Chondrocyte (in vitro differentiated cells): ENCODE data around the gene GNG12. TPM values are rescaled to one million over a fixed set of nuclear protein-coding genes. Genes with fewer than 3 reads are reported as not detected.
A peak's percentile ranks its signal among the peaks of the same experiment; 100 is the strongest.

Experiments
- DNase-seq: peaks from one replicate; pipeline ENCODE4 v3.0.0; 2021; ENCODE audit warnings: mixed read lengths, low spot score
- H3K27ac Mint-ChIP-seq: one replicate; pipeline ENCODE4 v1.8.0; 2021; ENCODE audit warnings: mild to moderate bottlenecking, moderate library complexity, mixed read lengths; ENCODE audit not compliant: unreplicated experiment
- H3K27me3 Mint-ChIP-seq: 2 replicates; pipeline ENCODE4 v1.8.0; 2021; ENCODE audit warnings: low read depth, mixed read lengths
- H3K36me3 Mint-ChIP-seq: 2 replicates; pipeline ENCODE4 v1.8.0; 2021; ENCODE audit warnings: low read depth, mixed read lengths
- H3K4me1 Mint-ChIP-seq: 2 replicates; pipeline ENCODE4 v1.8.0; 2021; ENCODE audit warnings: low read depth, mild to moderate bottlenecking, mixed read lengths
- H3K4me3 Mint-ChIP-seq: one replicate; pipeline ENCODE4 v1.8.0; 2021; ENCODE audit warnings: mild to moderate bottlenecking, moderate library complexity, mixed read lengths; ENCODE audit not compliant: unreplicated experiment
- H3K9me3 Mint-ChIP-seq: 2 replicates; pipeline ENCODE4 v1.8.0; 2021; ENCODE audit warnings: low read depth, mixed read lengths
- total RNA-seq: library from RNA; stranded (reverse); gene quantifications from 3 replicates; pipeline ENCODE4 v1.2.1, GENCODE V29; 2021
- TF ChIP-seq, protein P1 (sequence below): fragments of 200-600 bp; sonication (generic); IDR thresholded peaks from 2 replicates; pipeline ENCODE4 v1.5.0; 2021; ENCODE audit warnings: antibody characterized with exemption, mild to moderate bottlenecking, moderate library complexity

GNG12 gene
- total RNA-seq, 1 donor from 2014 or later = 91.5 TPM

GRCh38 chr1:67860776-67861175 lies 27.5 kb upstream of the GNG12 start:
- Mint-ChIP-seq H3K27me3 (no peaks in the 10 kb centered on the region), H3K36me3 (no peaks in the 10 kb centered on the region)

GRCh38 chr1:67856921-67857320 lies 23.7 kb upstream of the GNG12 start:
- H3K4me3 Mint-ChIP-seq = no peak overlapping the region
- TF ChIP-seq, protein P1, sequence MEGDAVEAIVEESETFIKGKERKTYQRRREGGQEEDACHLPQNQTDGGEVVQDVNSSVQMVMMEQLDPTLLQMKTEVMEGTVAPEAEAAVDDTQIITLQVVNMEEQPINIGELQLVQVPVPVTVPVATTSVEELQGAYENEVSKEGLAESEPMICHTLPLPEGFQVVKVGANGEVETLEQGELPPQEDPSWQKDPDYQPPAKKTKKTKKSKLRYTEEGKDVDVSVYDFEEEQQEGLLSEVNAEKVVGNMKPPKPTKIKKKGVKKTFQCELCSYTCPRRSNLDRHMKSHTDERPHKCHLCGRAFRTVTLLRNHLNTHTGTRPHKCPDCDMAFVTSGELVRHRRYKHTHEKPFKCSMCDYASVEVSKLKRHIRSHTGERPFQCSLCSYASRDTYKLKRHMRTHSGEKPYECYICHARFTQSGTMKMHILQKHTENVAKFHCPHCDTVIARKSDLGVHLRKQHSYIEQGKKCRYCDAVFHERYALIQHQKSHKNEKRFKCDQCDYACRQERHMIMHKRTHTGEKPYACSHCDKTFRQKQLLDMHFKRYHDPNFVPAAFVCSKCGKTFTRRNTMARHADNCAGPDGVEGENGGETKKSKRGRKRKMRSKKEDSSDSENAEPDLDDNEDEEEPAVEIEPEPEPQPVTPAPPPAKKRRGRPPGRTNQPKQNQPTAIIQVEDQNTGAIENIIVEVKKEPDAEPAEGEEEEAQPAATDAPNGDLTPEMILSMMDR = no peak
- H3K9me3 Mint-ChIP-seq = no peaks in the 10 kb centered on the region
- peaks cover 11% of the 10 kb centered on the region for H3K4me1 Mint-ChIP-seq
- no peaks in the 10 kb centered on the region for H3K27me3 Mint-ChIP-seq
- H3K36me3 Mint-ChIP-seq = no peaks in the 10 kb centered on the region
- no peak for DNase-seq
- no peak overlapping the region for H3K27ac Mint-ChIP-seq

More at GRCh38 chr1:67860776-67861175, 27.5 kb upstream of the GNG12 start:
- no peak for DNase-seq
- TF ChIP-seq, protein P1 = no peak
- H3K4me1 Mint-ChIP-seq = peaks cover 5% of the 10 kb centered on the region
- H3K4me3 Mint-ChIP-seq = no peak overlapping the region
- H3K9me3 Mint-ChIP-seq = no peaks in the 10 kb centered on the region
- no peak overlapping the region for H3K27ac Mint-ChIP-seq

DNA sequence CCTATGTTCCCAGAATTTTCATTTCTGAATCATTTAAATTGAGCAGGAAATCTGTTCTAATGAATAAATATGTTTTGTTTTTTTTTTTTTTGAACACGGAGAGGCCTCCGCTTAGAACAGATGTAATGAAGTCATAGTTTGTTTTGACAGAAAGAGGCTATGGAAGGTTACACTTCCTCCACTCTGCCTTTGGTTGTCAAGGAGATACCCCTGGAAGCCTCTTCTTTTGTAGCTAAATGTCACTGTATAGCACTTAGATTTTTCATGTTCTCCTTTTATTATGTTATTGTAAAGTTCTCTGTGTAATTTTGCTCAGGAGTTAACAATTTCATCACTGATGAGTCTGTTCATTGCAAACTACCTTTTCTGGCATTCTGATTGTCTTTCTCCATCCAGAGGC lies 22.7 kb upstream of the GNG12 start:
- no peak for DNase-seq
- peaks cover 14% of the 10 kb centered on the region for H3K4me1 Mint-ChIP-seq
- H3K4me3 Mint-ChIP-seq = no peak overlapping the region
- H3K27me3 Mint-ChIP-seq = no peaks in the 10 kb centered on the region
- no peak overlapping the region for H3K27ac Mint-ChIP-seq
- H3K9me3 Mint-ChIP-seq = no peaks in the 10 kb centered on the region
- no peaks in the 10 kb centered on the region for H3K36me3 Mint-ChIP-seq
- TF ChIP-seq, protein P1 = no peak

GRCh38 chr1:67855444-67855843 lies 22.2 kb upstream of the GNG12 start:
- no peaks in the 10 kb centered on the region for H3K27me3 Mint-ChIP-seq
- peaks cover 19% of the 10 kb centered on the region for H3K4me1 Mint-ChIP-seq
- peak overlapping the region; percentile 10 for H3K27ac Mint-ChIP-seq
- H3K4me3 Mint-ChIP-seq = no peak overlapping the region
- H3K9me3 Mint-ChIP-seq = no peaks in the 10 kb centered on the region
- H3K36me3 Mint-ChIP-seq = no peaks in the 10 kb centered on the region
- no peak for DNase-seq
- TF ChIP-seq, protein P1 = no peak

GRCh38 chr1:67853704-67854103 lies 20.4 kb upstream of the GNG12 start:
- no peaks in the 10 kb centered on the region for H3K36me3 Mint-ChIP-seq
- TF ChIP-seq, protein P1 = peak; percentile 85
- H3K9me3 Mint-ChIP-seq = no peaks in the 10 kb centered on the region
- no peak overlapping the region for H3K4me3 Mint-ChIP-seq
- DNase-seq = no peak
- peaks cover 28% of the 10 kb centered on the region for H3K4me1 Mint-ChIP-seq
- no peaks in the 10 kb centered on the region for H3K27me3 Mint-ChIP-seq
- H3K27ac Mint-ChIP-seq = no peak overlapping the region
